BE2C (cell line): Measurements from ENCODE around the gene CPVL. TPM values are rescaled to one million over a fixed set of nuclear protein-coding genes. Genes with fewer than 3 reads are reported as not detected.

Experiments
- DNase-seq: peaks from one replicate; pipeline ENCODE4 v3.0.0-alpha.2; 2020
- H3K27me3 ChIP-seq: fragments of 250-450 bp; sonication (Bioruptor Pico); 2 replicates; pipeline ENCODE4 v1.5.1; 2020; ENCODE audit warnings: mild to moderate bottlenecking
- H3K36me3 ChIP-seq: fragments of 250-450 bp; sonication (Bioruptor Pico); 2 replicates; pipeline ENCODE4 v1.5.1; 2020; ENCODE audit warnings: mild to moderate bottlenecking
- H3K4me1 ChIP-seq: fragments of 250-450 bp; sonication (Bioruptor Pico); 2 replicates; pipeline ENCODE4 v1.5.1; 2020
- H3K4me3 ChIP-seq: 2 replicates; pipeline ENCODE4 v1.5.1; 2011; ENCODE audit warnings: low read depth, low read length
- H3K9me3 ChIP-seq: fragments of 250-450 bp; sonication (Bioruptor Pico); 2 replicates; pipeline ENCODE4 v1.5.1; 2020
- CTCF ChIP-seq: IDR thresholded peaks from 2 replicates; pipeline ENCODE4 v1.5.1; 2012; ENCODE audit warnings: mild to moderate bottlenecking, low read depth, low read length
- polyA plus RNA-seq: library from polyadenylated mRNA; unstranded; fragments of >200 nt; gene quantifications from one replicate; pipeline ENCODE4 v1.2.1, GENCODE V29; 2012; ENCODE audit warnings: low read depth, missing spikeins; ENCODE audit not compliant: insufficient read length, insufficient read depth

The CPVL gene
- polyA plus RNA-seq, result 2.7 TPM

- peaks cover 22% of the 10 kb centered on the region for H3K27me3 ChIP-seq
- H3K4me1 ChIP-seq, result no peaks in the 10 kb centered on the region
- DNase-seq, result peak; percentile 46
- H3K9me3 ChIP-seq, result no peaks in the 10 kb centered on the region
- no peaks in the 10 kb centered on the region for H3K36me3 ChIP-seq
- H3K4me3 ChIP-seq, result peak within 1 kb of the TSS; percentile 61
- no peak for TF ChIP-seq CTCF
These were observed at the start of gene CPVL for GRCh38 chr7:29146057-29146706. Gene CPVL (minus strand): TSS chr7:29146537. CDS start chr7:29121061, 25,476 bp downstream.

DNA sequence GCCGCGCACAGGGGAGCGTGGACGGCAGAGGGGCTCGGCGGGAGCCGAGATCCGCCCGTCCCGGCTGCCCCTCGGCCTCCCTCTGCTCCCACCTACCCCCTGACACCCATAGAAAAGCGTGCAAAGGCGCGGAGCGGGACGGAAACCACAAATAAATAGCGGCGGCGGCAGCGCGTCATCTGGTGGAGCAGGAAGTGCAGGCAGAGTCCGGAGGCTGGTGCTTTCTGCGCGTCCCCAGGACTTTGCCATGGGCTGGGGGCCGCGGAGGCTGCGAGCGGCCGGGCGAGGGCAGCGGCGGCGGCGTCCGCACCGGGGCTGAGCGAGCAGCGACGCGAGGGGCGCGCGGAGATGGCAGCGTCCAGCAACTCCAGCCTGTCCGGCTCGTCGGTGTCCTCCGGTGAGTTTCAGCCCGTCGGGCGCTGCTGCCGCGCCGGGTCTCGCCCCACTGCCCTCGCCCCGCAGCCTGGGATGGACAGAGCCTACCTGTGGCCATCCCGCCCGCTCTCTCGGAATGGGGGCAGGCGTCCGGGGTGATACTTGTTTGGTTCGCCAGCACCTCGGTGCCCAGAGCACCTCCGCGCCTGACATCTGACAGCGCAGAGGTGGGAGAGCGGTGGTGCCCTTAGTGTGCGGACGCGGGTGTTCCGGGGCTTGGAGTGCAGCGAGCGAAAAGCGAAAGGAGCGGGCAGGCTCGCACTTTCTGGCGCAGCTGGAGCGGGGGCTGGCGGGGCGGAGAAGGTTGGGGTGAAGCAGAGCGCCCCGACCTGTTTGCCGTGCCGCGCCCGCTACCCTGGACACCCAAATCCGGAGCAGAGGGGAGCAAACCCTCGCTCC lies 48.5 kb upstream of the CPVL start, which contains the start of gene CHN2:
Gene CHN2 (plus strand): TSS at position 182 of the 834 bp plus-strand sequence.
- Histone ChIP-seq H3K4me1 (no peaks in the 10 kb centered on the region), H3K27me3 (peaks cover 66% of the 10 kb centered on the region), H3K4me3 (peak within 1 kb of the TSS; percentile 45), H3K36me3 (no peaks in the 10 kb centered on the region), H3K9me3 (no peaks in the 10 kb centered on the region)
- peak; percentile 31 for DNase-seq
- TF ChIP-seq CTCF, result no peak

DNA sequence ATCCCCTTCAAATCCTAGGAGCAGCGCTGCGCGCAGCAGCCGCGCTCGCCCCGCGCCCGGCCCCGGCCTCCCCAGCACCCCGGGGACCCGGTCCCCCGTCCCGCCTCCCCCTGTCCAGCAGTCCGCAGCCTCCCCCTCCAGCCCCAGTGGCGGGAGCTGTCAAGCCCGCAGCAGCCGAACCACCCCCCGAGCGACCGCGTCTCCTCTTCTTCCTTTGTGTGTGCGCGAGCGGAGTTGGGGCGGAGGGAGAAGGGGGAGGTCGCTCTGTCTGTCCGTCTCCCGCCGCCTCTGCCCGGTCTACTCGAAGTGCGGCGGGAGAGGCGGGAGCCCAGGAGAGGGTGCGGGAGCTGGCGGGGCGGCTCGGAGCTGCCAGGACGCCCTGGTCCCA lies 47.9 kb upstream of the CPVL start:
- DNase-seq, result peak; percentile 14
- Histone ChIP-seq H3K36me3 (no peaks in the 10 kb centered on the region), H3K4me3 (peak overlapping the region; percentile 45), H3K4me1 (no peaks in the 10 kb centered on the region), H3K9me3 (no peaks in the 10 kb centered on the region), H3K27me3 (peaks cover 66% of the 10 kb centered on the region)
- TF ChIP-seq CTCF, result no peak

GRCh38 chr7:29193316-29194205 lies 47.2 kb upstream of the CPVL start:
- Histone ChIP-seq H3K9me3 (no peaks in the 10 kb centered on the region), H3K4me1 (no peaks in the 10 kb centered on the region), H3K36me3 (no peaks in the 10 kb centered on the region), H3K27me3 (peaks cover 66% of the 10 kb centered on the region), H3K4me3 (no peak overlapping the region)
- DNase-seq, result no peak
- TF ChIP-seq CTCF, result no peak

DNA sequence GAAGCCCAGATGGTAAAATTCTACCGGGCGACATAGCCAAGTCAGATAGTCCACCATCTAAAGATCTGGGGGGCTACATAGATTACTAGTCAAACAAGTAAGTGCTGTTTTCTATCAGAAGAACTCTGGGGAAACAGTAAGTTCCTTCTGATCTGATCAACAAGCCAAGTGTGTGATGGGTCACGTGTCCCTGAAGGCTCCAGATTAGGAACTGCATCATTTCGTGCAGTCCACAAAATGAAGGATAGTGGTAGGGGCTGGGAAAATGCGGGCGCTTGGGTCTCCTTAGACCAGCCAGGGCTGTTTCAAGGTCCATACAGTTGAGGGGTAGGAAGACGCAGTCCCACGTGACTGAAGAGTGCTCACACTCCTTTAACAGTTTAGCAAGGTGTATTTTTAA lies 46.5 kb upstream of the CPVL start:
- Histone ChIP-seq H3K36me3 (no peaks in the 10 kb centered on the region), H3K9me3 (no peaks in the 10 kb centered on the region), H3K4me3 (no peak overlapping the region), H3K27me3 (peaks cover 62% of the 10 kb centered on the region), H3K4me1 (no peaks in the 10 kb centered on the region)
- TF ChIP-seq CTCF, result no peak
- DNase-seq, result no peak
